ENCODE data around the gene LHFPL6. TPM values are rescaled to one million over a fixed set of nuclear protein-coding genes. Genes with fewer than 3 reads are reported as not detected.

LHFPL6 gene
- total RNA-seq, 2 experiments from 2014 or later, result 0.12 to 0.25 TPM

DNA sequence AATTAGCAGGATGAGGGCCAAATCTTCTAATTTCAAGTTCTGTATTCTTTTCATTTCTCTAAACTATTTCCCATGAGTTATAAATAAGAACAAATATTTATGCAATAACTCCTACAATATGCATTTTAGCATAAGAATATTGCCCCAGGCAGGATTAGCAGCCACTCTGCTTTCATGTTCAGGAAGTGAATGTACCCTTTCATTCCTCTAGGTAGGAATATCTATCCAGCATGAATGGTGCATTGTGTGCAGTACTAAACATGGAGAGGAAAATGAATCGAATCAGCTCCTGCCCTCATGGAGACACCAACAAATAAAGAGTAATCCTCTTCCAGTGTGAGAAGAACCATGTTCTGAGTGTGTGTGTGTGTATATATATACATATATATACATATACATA lies 41.0 kb downstream of the LHFPL6 start:
- H3K36me3 Mint-ChIP-seq (ENCODE audit: low read depth), result no peaks in the 10 kb centered on the region
- no peak overlapping the region for H3K27ac Mint-ChIP-seq
- no peaks in the 10 kb centered on the region for H3K9me3 Mint-ChIP-seq
- DNase-seq, result no peak
- no peaks in the 10 kb centered on the region for H3K4me1 Mint-ChIP-seq
- ChIA-PET POLR2A (no interaction called here), CTCF (no interaction called here)
- peaks cover 10% of the 10 kb centered on the region for H3K27me3 Mint-ChIP-seq
- no peak overlapping the region for H3K4me3 Mint-ChIP-seq

DNA sequence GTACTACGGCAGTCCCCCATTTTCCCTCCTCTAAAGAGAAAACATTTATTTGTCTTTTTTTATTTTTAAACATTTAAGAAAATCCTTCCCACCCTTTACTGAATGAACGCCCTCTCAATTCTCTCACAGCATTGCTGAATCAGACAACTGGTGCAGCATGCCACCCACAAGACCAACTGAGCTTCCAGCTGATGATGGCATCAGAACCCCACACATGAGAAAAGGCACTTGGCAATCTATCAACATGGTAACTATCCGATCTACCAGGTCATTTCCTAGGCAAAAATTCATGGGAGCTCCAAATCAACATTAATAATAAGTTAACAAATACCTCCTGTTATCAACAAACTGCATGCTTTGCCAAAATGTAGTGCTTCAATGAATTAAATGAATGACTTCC lies 43.1 kb downstream of the LHFPL6 start:
- no peaks in the 10 kb centered on the region for H3K36me3 Mint-ChIP-seq (ENCODE audit: low read depth)
- H3K4me3 Mint-ChIP-seq, result no peak overlapping the region
- no peaks in the 10 kb centered on the region for H3K4me1 Mint-ChIP-seq
- ChIA-PET CTCF (no interaction called here), POLR2A (no interaction called here)
- H3K9me3 Mint-ChIP-seq, result no peaks in the 10 kb centered on the region
- no peak overlapping the region for H3K27ac Mint-ChIP-seq
- no peak for DNase-seq
- H3K27me3 Mint-ChIP-seq, result peaks cover 7% of the 10 kb centered on the region

DNA sequence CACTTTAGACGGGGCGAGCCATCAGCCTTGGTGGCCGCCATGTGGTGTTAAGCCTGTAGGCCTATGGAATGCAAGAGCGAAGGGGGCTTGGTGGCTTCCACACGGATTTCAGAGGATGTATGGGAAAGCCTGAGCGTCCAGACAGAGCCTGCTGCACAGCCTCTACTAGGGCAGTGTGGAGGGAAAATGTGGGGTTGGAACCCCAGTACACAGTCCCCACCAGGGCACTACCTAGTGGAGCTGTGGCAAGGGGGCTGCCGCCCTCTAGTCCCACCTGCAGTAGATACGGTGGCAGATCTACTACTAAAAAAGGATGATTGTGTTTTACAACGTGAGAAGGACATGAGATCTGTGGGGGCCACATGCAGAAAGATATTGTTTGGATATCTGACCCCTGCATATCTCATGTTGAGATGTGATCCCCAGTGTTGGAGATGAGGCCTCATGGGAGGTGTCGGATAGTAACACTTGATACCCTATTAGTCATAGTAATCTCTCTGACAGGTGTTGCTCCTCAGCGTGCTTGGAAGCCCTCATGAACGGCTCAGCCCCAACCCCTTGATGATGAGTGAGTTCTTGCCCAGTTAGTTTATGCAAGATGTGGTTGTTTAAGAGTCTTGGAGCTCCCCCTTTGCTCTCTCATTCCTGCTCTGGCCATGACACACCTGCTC lies 45.6 kb downstream of the LHFPL6 start:
- Mint-ChIP-seq H3K27me3 (peaks cover 2% of the 10 kb centered on the region), H3K4me1 (no peaks in the 10 kb centered on the region), H3K4me3 (no peak overlapping the region), H3K27ac (no peak overlapping the region), H3K9me3 (no peaks in the 10 kb centered on the region), H3K36me3 (ENCODE audit: low read depth) (no peaks in the 10 kb centered on the region)
- CTCF ChIA-PET, result no interaction called here
- no peak for DNase-seq
- POLR2A ChIA-PET, result no interaction called here

- peaks cover 2% of the 10 kb centered on the region for H3K27me3 Mint-ChIP-seq
- ChIA-PET POLR2A (no interaction called here), CTCF (no interaction called here)
- H3K4me3 Mint-ChIP-seq, result no peak overlapping the region
- DNase-seq, result no peak
- no peaks in the 10 kb centered on the region for H3K4me1 Mint-ChIP-seq
- H3K36me3 Mint-ChIP-seq (ENCODE audit: low read depth), result no peaks in the 10 kb centered on the region
- H3K27ac Mint-ChIP-seq, result no peak overlapping the region
- no peaks in the 10 kb centered on the region for H3K9me3 Mint-ChIP-seq
Observed at GRCh38 chr13:39556866-39557265, 46.1 kb downstream of the LHFPL6 start.

- H3K4me3 Mint-ChIP-seq, result no peak overlapping the region
- H3K27ac Mint-ChIP-seq, result no peak overlapping the region
- no peaks in the 10 kb centered on the region for H3K36me3 Mint-ChIP-seq (ENCODE audit: low read depth)
- CTCF ChIA-PET, result interaction anchor here (0.6 kb wide), 1 partner anchor 28 kb away, joined by 3 read pairs; no protein-coding TSS in a partner anchor
- no peaks in the 10 kb centered on the region for H3K4me1 Mint-ChIP-seq
- H3K9me3 Mint-ChIP-seq, result no peaks in the 10 kb centered on the region
- POLR2A ChIA-PET, result no interaction called here
- DNase-seq, result no peak
- peaks cover 8% of the 10 kb centered on the region for H3K27me3 Mint-ChIP-seq
Observed at GRCh38 chr13:39554371-39554770, 48.6 kb downstream of the LHFPL6 start.

- Mint-ChIP-seq H3K36me3 (ENCODE audit: low read depth) (no peaks in the 10 kb centered on the region), H3K4me1 (no peaks in the 10 kb centered on the region), H3K27me3 (peaks cover 9% of the 10 kb centered on the region), H3K27ac (no peak overlapping the region), H3K4me3 (no peak overlapping the region), H3K9me3 (no peaks in the 10 kb centered on the region)
- ChIA-PET CTCF (no interaction called here), POLR2A (no interaction called here)
- DNase-seq, result no peak
Observed at GRCh38 chr13:39552246-39552645, 50.7 kb downstream of the LHFPL6 start.

GRCh38 chr13:39550931-39551330 lies 52.1 kb downstream of the LHFPL6 start:
- H3K36me3 Mint-ChIP-seq (ENCODE audit: low read depth), result no peaks in the 10 kb centered on the region
- no peak overlapping the region for H3K27ac Mint-ChIP-seq
- DNase-seq, result no peak
- no peaks in the 10 kb centered on the region for H3K9me3 Mint-ChIP-seq
- POLR2A ChIA-PET, result no interaction called here
- H3K4me1 Mint-ChIP-seq, result no peaks in the 10 kb centered on the region
- H3K4me3 Mint-ChIP-seq, result no peak overlapping the region
- H3K27me3 Mint-ChIP-seq, result peaks cover 17% of the 10 kb centered on the region
- CTCF ChIA-PET, result no interaction called here

- no peak overlapping the region for H3K27ac Mint-ChIP-seq
- H3K27me3 Mint-ChIP-seq, result peaks cover 16% of the 10 kb centered on the region
- no peak overlapping the region for H3K4me3 Mint-ChIP-seq
- no peak for DNase-seq
- H3K9me3 Mint-ChIP-seq, result no peaks in the 10 kb centered on the region
- H3K4me1 Mint-ChIP-seq, result no peaks in the 10 kb centered on the region
- ChIA-PET POLR2A (no interaction called here), CTCF (no interaction called here)
- no peaks in the 10 kb centered on the region for H3K36me3 Mint-ChIP-seq (ENCODE audit: low read depth)
Observed at GRCh38 chr13:39547108-39547507, 55.9 kb downstream of the LHFPL6 start.

DNA sequence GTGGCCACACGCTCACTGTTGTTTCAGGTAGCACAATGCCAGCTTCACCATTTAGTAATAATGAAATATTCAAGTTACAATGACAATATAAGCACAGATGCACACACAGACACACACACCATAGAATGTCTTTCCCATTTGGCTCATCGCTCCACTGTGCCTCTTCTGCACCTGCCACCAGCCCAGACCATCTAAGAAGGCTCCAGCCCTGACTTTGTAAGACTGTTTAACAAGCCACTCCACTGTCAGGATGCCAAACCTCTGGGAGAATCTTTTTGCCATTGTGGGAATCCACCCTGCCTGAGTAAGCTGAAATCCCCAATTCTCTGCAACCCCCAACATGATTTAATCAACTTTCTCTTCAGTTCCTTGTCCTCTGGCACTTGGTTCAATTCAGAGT lies 60.6 kb downstream of the LHFPL6 start:
- POLR2A ChIA-PET, result no interaction called here
- Mint-ChIP-seq H3K4me3 (no peak overlapping the region), H3K9me3 (no peaks in the 10 kb centered on the region), H3K4me1 (no peaks in the 10 kb centered on the region), H3K36me3 (ENCODE audit: low read depth) (no peaks in the 10 kb centered on the region), H3K27me3 (peaks cover 16% of the 10 kb centered on the region), H3K27ac (no peak overlapping the region)
- DNase-seq, result no peak
- CTCF ChIA-PET, result no interaction called here

DNA sequence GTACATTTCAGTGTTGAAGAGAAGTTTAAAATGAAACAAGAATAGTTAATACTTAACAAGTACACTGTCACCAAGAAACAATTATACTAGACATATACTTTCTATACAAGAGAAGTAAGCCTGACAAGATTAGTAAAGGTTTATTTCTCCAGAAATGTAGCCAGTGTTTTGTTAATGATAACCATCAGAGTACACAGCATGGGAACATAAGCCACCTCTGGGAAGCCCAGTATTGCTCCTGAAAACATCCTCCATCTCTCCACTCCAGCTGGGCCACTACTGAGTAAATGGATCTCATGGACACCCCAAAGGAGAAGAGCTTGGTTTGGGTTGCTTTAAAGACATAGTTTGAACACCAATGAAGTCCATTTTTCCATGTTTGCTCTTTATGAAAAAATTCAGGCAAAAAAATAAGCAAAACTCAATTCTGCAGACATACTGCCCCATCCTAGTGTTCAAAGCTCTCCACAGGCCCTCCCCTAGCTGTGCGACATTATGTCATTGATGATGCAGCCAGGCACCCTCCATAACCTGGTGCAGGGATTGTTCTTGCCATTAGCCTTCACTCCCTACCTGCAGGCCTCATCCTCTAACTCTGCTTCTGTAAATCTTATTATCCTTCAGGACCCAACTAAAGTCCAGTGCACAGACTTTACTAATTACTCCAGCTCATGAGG lies 61.9 kb downstream of the LHFPL6 start:
- DNase-seq, result no peak
- Mint-ChIP-seq H3K27me3 (peaks cover 7% of the 10 kb centered on the region), H3K4me3 (no peak overlapping the region), H3K27ac (no peak overlapping the region), H3K9me3 (no peaks in the 10 kb centered on the region), H3K36me3 (ENCODE audit: low read depth) (no peaks in the 10 kb centered on the region), H3K4me1 (no peaks in the 10 kb centered on the region)
- CTCF ChIA-PET, result no interaction called here
- POLR2A ChIA-PET, result no interaction called here

DNA sequence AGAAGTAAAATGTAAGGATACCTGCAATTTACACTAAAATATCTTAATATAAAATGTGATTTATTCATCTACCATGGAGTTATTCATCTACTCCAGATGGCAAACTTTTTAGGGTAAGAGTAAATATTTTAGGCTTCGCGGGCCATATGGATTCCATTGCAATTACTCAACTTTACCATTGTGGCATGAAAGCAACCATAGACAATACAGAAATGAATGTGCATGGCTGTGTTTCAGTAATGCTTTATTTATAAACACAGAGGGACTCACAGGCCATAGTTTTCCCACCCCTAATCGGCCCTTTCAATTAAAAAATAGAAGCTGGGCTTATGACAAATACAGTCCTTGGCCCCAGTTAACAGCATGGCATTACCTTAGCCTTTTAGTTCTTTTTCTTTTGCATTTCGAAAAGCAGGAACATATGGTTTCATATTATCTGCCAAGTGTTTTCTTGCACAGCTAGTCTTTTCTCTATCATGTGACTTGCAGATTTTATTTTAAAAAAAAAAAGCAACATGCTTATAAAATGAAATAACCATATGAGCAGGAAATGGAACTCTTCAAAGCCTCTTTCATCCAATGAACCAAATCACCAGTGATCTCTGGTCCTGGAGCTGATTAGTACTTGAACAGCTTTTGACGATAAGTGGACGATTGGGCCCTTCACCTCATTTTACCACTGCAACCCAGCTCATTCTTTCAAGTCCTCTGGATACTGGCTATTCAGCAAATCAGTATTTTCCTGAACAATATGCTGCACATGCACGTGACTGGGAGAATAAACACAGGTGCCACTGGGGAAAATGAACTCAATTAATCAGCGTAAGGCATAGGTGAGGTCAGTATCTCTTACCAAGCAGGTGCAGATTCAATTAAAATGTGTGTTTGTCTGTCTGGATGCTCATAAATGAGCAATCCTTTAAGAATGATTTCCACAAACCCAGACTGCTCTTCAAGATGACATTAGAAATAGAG lies 63.9 kb downstream of the LHFPL6 start:
- Mint-ChIP-seq H3K4me1 (no peaks in the 10 kb centered on the region), H3K27ac (no peak overlapping the region), H3K4me3 (no peak overlapping the region), H3K27me3 (peaks cover 5% of the 10 kb centered on the region), H3K9me3 (no peaks in the 10 kb centered on the region), H3K36me3 (ENCODE audit: low read depth) (no peaks in the 10 kb centered on the region)
- ChIA-PET POLR2A (interaction anchor here (0.6 kb wide), 1 partner anchor 511 kb away, joined by 3 read pairs; no protein-coding TSS in a partner anchor), CTCF (no interaction called here)
- DNase-seq, result no peak

DNA sequence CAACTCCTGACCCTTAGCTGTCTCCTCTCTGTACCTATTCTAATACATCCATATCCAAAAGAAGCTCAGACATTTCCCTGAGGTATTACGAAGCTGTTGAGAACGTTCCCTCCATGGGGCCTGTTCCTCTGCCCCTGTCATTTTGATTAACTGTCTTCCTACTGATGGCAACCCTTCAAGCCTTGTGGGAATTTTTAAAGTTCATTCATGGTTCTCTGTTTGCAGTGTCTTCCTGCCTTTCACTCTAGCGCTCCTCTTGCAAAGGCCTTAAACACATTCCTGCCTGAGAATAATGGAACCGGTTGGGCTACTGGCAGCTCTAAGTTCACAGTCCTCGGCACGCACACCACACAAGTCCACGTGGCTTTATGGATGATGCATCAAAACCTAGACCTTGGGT lies 66.1 kb downstream of the LHFPL6 start:
- DNase-seq, result no peak
- CTCF ChIA-PET, result interaction anchor here (1.1 kb wide), 1 partner anchor 9 kb away, joined by 3 read pairs; no protein-coding TSS in a partner anchor
- Mint-ChIP-seq H3K4me3 (no peak overlapping the region), H3K36me3 (ENCODE audit: low read depth) (no peaks in the 10 kb centered on the region), H3K27ac (no peak overlapping the region), H3K4me1 (no peaks in the 10 kb centered on the region), H3K27me3 (peaks cover 12% of the 10 kb centered on the region), H3K9me3 (no peaks in the 10 kb centered on the region)
- POLR2A ChIA-PET, result no interaction called here

DNA sequence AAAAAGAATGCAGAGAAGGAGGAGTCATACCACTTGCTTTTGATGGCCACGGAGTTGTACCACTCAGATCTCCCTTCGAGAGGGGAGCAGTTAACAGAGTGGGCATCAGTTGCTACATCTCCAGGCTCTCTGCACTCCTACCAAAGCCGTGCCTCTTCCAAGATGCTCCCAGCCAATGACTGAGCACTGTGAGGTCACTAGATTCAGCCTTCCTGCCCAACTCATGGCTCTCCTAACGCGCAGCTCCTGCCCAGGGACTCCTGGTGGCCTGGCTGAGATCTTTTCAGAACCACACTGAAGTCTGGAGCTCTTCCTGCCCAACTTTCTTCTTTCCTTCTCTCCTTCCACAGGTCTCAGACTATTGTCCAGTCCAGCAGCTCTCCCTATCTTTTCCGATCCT lies 66.7 kb downstream of the LHFPL6 start:
- ChIA-PET POLR2A (no interaction called here), CTCF (interaction anchor here (1.1 kb wide), 1 partner anchor 8 kb away, joined by 3 read pairs; no protein-coding TSS in a partner anchor)
- no peaks in the 10 kb centered on the region for H3K4me1 Mint-ChIP-seq
- H3K9me3 Mint-ChIP-seq, result no peaks in the 10 kb centered on the region
- H3K27ac Mint-ChIP-seq, result no peak overlapping the region
- no peak overlapping the region for H3K4me3 Mint-ChIP-seq
- H3K36me3 Mint-ChIP-seq (ENCODE audit: low read depth), result no peaks in the 10 kb centered on the region
- DNase-seq, result no peak
- H3K27me3 Mint-ChIP-seq, result peaks cover 13% of the 10 kb centered on the region

Data from activated CD4-positive, alpha-beta T cell treated with anti-CD3 and anti-CD28 coated beads, Interleukin-2, amount 10 ng/mL, durations not matched to agents 7 days and 5 days (primary cell).